H1 (cell line): ENCODE data around the gene CALD1.

Experiments used
- CTCF ChIP-seq, 3 experiments: IDR thresholded peaks; 1 replicate in 2 of 3; 2 replicates in 1 of 3; pipeline versions ENCODE4 v1.5.1 to v1.6.1; 2011; ENCODE audit warnings: low read length in 3 of 3, mild to moderate bottlenecking in 3 of 3, inconsistent platforms in 2 of 3, low read depth in 1 of 3, moderate library complexity in 1 of 3; ENCODE audit not compliant: insufficient read depth in 1 of 3; ENCODE audit errors: control extremely low read depth in 1 of 3
- EZH2 ChIP-seq: fragments of 200-600 bp; sonication (generic); IDR thresholded peaks from 2 replicates; pipeline ENCODE4 v1.7.1; 2012; ENCODE audit warnings: low read depth, mild to moderate bottlenecking, moderate library complexity, low read length, inconsistent platforms; ENCODE audit not compliant: severe bottlenecking
- HDAC2 ChIP-seq, 2 experiments: fragments of 300-600 bp in 1 of 2; sonication (generic) in 1 of 2; IDR thresholded peaks; 2 replicates each; pipeline ENCODE4 v1.6.1; 2011 to 2012; ENCODE audit warnings: low read depth in 2 of 2, low read length in 2 of 2, mild to moderate bottlenecking in 2 of 2, moderate library complexity in 2 of 2, borderline replicate concordance in 1 of 2, inconsistent platforms in 1 of 2
- POLR2A ChIP-seq, 2 experiments: IDR thresholded peaks; 1 replicate in 1 of 2; 2 replicates in 1 of 2; pipeline ENCODE4 v1.6.1; 2011; ENCODE audit warnings: low read depth in 2 of 2, low read length in 2 of 2, mild to moderate bottlenecking in 2 of 2; ENCODE audit errors: control extremely low read depth in 1 of 2
- RFX5 ChIP-seq: IDR thresholded peaks from 2 replicates; pipeline ENCODE4 v1.6.1; 2011; ENCODE audit warnings: low read depth, low read length, improper control_type of control experiment, borderline replicate concordance
- YY1 ChIP-seq: IDR thresholded peaks from 2 replicates; pipeline ENCODE4 v1.6.1; 2011; ENCODE audit warnings: low read depth, mild to moderate bottlenecking, low read length

GRCh38 chr7:134842886-134843430 is 63.5 kb downstream of the CALD1 start:
- TF ChIP-seq EZH2 (no peak), RFX5 (no peak), CTCF (IDR thresholded peaks at IDR 0.05; ENCODE audit: control extremely low read depth in 1 of 3, insufficient read depth in 1 of 3, low read depth in 1 of 3, low read length in 3 of 3) (no peak), HDAC2 (IDR thresholded peaks at IDR 0.05; ENCODE audit: borderline replicate concordance in 1 of 2, low read depth in 2 of 2, low read length in 2 of 2) (no peak), POLR2A (IDR thresholded peaks at IDR 0.05; ENCODE audit: control extremely low read depth in 1 of 2, low read depth in 2 of 2, low read length in 2 of 2) (no peak), YY1 (no peak)
